Mammary epithelial cell (primary cell): ENCODE measurements around the gene PRAMEF7.
"Not testable (repeated sequence)": the region's sequence is repeated elsewhere in the genome, so short reads cannot be mapped to it uniquely, and the experiment has no call there.

Source experiments
- EZH2 ChIP-seq: IDR thresholded peaks from 2 replicates; pipeline ENCODE4 v1.6.1; 2012; ENCODE audit warnings: low read length, inconsistent platforms, borderline replicate concordance
- TF ChIP-seq, protein P1 (sequence below), 2 donors: IDR thresholded peaks in 1 of 2; conservative IDR thresholded peaks in 1 of 2; 2 replicates each; pipeline ENCODE4 v1.5.1; 2011 to 2012; ENCODE audit warnings: inconsistent platforms in 2 of 2, low read length in 2 of 2, mild to moderate bottlenecking in 2 of 2, control low read depth in 1 of 2, low read depth in 1 of 2; ENCODE audit not compliant: insufficient read depth in 1 of 2; ENCODE audit errors: extremely low read depth in 1 of 2

GRCh38 chr1:12903793-12904572, 12.4 kb upstream of the PRAMEF7 start:
- TF ChIP-seq, protein P1, sequence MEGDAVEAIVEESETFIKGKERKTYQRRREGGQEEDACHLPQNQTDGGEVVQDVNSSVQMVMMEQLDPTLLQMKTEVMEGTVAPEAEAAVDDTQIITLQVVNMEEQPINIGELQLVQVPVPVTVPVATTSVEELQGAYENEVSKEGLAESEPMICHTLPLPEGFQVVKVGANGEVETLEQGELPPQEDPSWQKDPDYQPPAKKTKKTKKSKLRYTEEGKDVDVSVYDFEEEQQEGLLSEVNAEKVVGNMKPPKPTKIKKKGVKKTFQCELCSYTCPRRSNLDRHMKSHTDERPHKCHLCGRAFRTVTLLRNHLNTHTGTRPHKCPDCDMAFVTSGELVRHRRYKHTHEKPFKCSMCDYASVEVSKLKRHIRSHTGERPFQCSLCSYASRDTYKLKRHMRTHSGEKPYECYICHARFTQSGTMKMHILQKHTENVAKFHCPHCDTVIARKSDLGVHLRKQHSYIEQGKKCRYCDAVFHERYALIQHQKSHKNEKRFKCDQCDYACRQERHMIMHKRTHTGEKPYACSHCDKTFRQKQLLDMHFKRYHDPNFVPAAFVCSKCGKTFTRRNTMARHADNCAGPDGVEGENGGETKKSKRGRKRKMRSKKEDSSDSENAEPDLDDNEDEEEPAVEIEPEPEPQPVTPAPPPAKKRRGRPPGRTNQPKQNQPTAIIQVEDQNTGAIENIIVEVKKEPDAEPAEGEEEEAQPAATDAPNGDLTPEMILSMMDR (conservative IDR thresholded peaks at IDR 0.05 in 1 of 2, IDR thresholded peaks at IDR 0.05 in 1 of 2; ENCODE audit: extremely low read depth in 1 of 2, insufficient read depth in 1 of 2, low read depth in 1 of 2, low read length in 2 of 2): not testable (repeated sequence)
- TF ChIP-seq EZH2: not testable (repeated sequence)
